WTC11 (cell line): Measurements from ENCODE around the gene SMIM41. TPM values are rescaled to one million over a fixed set of nuclear protein-coding genes. Genes with fewer than 3 reads are reported as not detected.

Source experiments
- ATAC-seq: fragments of 200-7000 bp; cut with Tn5 transposase; 2 replicates; pipeline ENCODE4 v1.10.0; 2021; ENCODE audit warnings: mild to moderate bottlenecking, moderate library complexity
- CTCF ChIA-PET: fragments of 300-600 bp; sonication (Branson Sonifier 250); formaldehyde crosslinking; loops from one replicate; lab custom pipeline; 2021; ENCODE audit warnings: antibody characterized with exemption; lab: Charles Lee
- POLR2A ChIA-PET: fragments of 350-600 bp; sonication (Branson Sonifier 250); formaldehyde crosslinking; loops from one replicate; lab custom pipeline; 2021; ENCODE audit warnings: antibody characterized with exemption; lab: Charles Lee
- DNase-seq: peaks from one replicate; pipeline ENCODE4 v3.0.0; 2021; ENCODE audit warnings: low spot score
- H3K27ac Mint-ChIP-seq: 2 replicates; pipeline ENCODE4 v1.8.0; 2021; ENCODE audit warnings: mixed read lengths
- H3K27me3 Mint-ChIP-seq: 2 replicates; pipeline ENCODE4 v1.8.0; 2021; ENCODE audit warnings: low read depth, mild to moderate bottlenecking, moderate library complexity, mixed read lengths
- H3K36me3 Mint-ChIP-seq: 2 replicates; pipeline ENCODE4 v1.8.0; 2021; ENCODE audit warnings: mixed read lengths
- H3K4me1 Mint-ChIP-seq: 2 replicates; pipeline ENCODE4 v1.8.0; 2022; ENCODE audit warnings: mixed read lengths
- H3K4me3 Mint-ChIP-seq: 2 replicates; pipeline ENCODE4 v1.8.0; 2021; ENCODE audit warnings: mild to moderate bottlenecking, moderate library complexity, mixed read lengths
- H3K9me3 Mint-ChIP-seq: 2 replicates; pipeline ENCODE4 v1.8.0; 2021; ENCODE audit warnings: mixed read lengths
- ARID4B ChIP-seq: sonication (generic); formaldehyde crosslinking; IDR thresholded peaks from 2 replicates; pipeline ENCODE4 v1.8.0; 2023; ENCODE audit warnings: missing genetic modification reagents, mild to moderate bottlenecking, borderline replicate concordance
- ATF3 ChIP-seq: sonication (generic); formaldehyde crosslinking; conservative IDR thresholded peaks from 2 replicates; pipeline ENCODE4 v1.8.1; 2022; ENCODE audit warnings: mild to moderate bottlenecking, missing genetic modification reagents
- ETV6 ChIP-seq: sonication (generic); formaldehyde crosslinking; IDR thresholded peaks from 2 replicates; pipeline ENCODE4 v1.8.1; 2022; ENCODE audit warnings: mild to moderate bottlenecking, missing genetic modification reagents
- FOXJ3 ChIP-seq: sonication (generic); formaldehyde crosslinking; IDR thresholded peaks from 2 replicates; pipeline ENCODE4 v1.9.0; 2021; ENCODE audit warnings: missing genetic modification reagents, mild to moderate bottlenecking, borderline replicate concordance
- FOXK1 ChIP-seq: sonication (generic); formaldehyde crosslinking; IDR thresholded peaks from 2 replicates; pipeline ENCODE4 v1.8.0; 2022; ENCODE audit warnings: mild to moderate bottlenecking, moderate library complexity, missing genetic modification reagents
- FOXP4 ChIP-seq: sonication (generic); formaldehyde crosslinking; IDR thresholded peaks from 2 replicates; pipeline ENCODE4 v1.8.0; 2022; ENCODE audit warnings: mild to moderate bottlenecking, missing genetic modification reagents
- GABPB1 ChIP-seq: sonication (generic); formaldehyde crosslinking; IDR thresholded peaks from 2 replicates; pipeline ENCODE4 v1.8.1; 2023; ENCODE audit warnings: mild to moderate bottlenecking, missing genetic modification reagents
- GTF2I ChIP-seq: fragments of 250-450 bp; sonication (Bioruptor Pico); conservative IDR thresholded peaks from 2 replicates; pipeline ENCODE4 v1.4.0; 2021; ENCODE audit warnings: mild to moderate bottlenecking
- HMGXB4 ChIP-seq: sonication (generic); formaldehyde crosslinking; IDR thresholded peaks from 2 replicates; pipeline ENCODE4 v1.8.1; 2023; ENCODE audit warnings: mild to moderate bottlenecking, moderate library complexity, missing genetic modification reagents
- JAZF1 ChIP-seq: fragments of 250-450 bp; sonication (Bioruptor Pico); IDR thresholded peaks from 2 replicates; pipeline ENCODE4 v1.9.0; 2021; ENCODE audit warnings: moderate library complexity, mild to moderate bottlenecking, inconsistent platforms
- KAT7 ChIP-seq: sonication (generic); formaldehyde crosslinking; IDR thresholded peaks from 2 replicates; pipeline ENCODE4 v1.8.1; 2023; ENCODE audit warnings: missing genetic modification reagents, mild to moderate bottlenecking, borderline replicate concordance
- NFE2L1 ChIP-seq: sonication (generic); formaldehyde crosslinking; IDR thresholded peaks from 2 replicates; pipeline ENCODE4 v1.8.1; 2023; ENCODE audit warnings: missing genetic modification reagents
- PRDM15 ChIP-seq: sonication (generic); formaldehyde crosslinking; IDR thresholded peaks from 2 replicates; pipeline ENCODE4 v1.8.0; 2022; ENCODE audit warnings: missing genetic modification reagents
- PREB ChIP-seq: sonication (generic); formaldehyde crosslinking; IDR thresholded peaks from 2 replicates; pipeline ENCODE4 v1.8.1; 2022; ENCODE audit warnings: mild to moderate bottlenecking, missing genetic modification reagents, moderate library complexity, borderline replicate concordance
- PRRX2 ChIP-seq: fragments of 250-450 bp; sonication (Bioruptor Pico); IDR thresholded peaks from 2 replicates; pipeline ENCODE4 v1.8.0; 2021; ENCODE audit warnings: mild to moderate bottlenecking
- total RNA-seq: library from RNA; stranded (reverse); gene quantifications from 3 replicates; pipeline ENCODE4 v1.2.3, GENCODE V29; 2021

SMIM41 gene
- total RNA-seq, 1 experiment from 2014 or later, result not detected

GRCh38 chr12:52059582-52060497 is 19.7 kb upstream of the SMIM41 start:
- ChIA-PET CTCF (interaction anchor here (0.9 to 7.2 kb wide), 7 partner anchors 9 to 67 kb away, joined by 3 to 78 read pairs (median 7); partner anchors contain the start of gene ATG101), POLR2A (interaction anchor here (0.6 to 2.1 kb wide), 2 partner anchors 27 to 63 kb away, joined by 5 to 6 read pairs; no protein-coding TSS in a partner anchor)
- no peak overlapping the region for H3K4me3 Mint-ChIP-seq
- no peaks in the 10 kb centered on the region for H3K27me3 Mint-ChIP-seq
- H3K4me1 Mint-ChIP-seq, result no peaks in the 10 kb centered on the region
- ATAC-seq (no peak), DNase-seq (no peak)
- no peak for TF ChIP-seq FOXJ3 (CRISPR knock-in tag)
- TF ChIP-seq ETV6 (CRISPR knock-in tag), result no peak
- TF ChIP-seq FOXK1 (CRISPR knock-in tag), result no peak
- TF ChIP-seq FOXP4 (CRISPR knock-in tag), result no peak
- no peak for TF ChIP-seq PRRX2 (CRISPR knock-in tag)
- TF ChIP-seq HMGXB4 (CRISPR knock-in tag), result no peak
- TF ChIP-seq ARID4B (CRISPR knock-in tag), result no peak
- TF ChIP-seq ATF3 (CRISPR knock-in tag), result no peak
- no peak for TF ChIP-seq GTF2I
- 0 out of 2 replicates have a peak, but pooled peaks cover 3% of the 10 kb centered on the region for H3K36me3 Mint-ChIP-seq
- H3K27ac Mint-ChIP-seq, result no peak overlapping the region
- H3K9me3 Mint-ChIP-seq, result no peaks in the 10 kb centered on the region

GRCh38 chr12:52060498-52061177 is 18.9 kb upstream of the SMIM41 start:
- ChIA-PET POLR2A (interaction anchor here (2.1 kb wide), 1 partner anchor 28 kb away, joined by 5 read pairs; no protein-coding TSS in a partner anchor), CTCF (interaction anchor here (1.2 to 7.2 kb wide), 8 partner anchors 8 to 57 kb away, joined by 4 to 78 read pairs (median 8); partner anchors contain the start of genes ATG101 and NR4A1)
- H3K9me3 Mint-ChIP-seq, result no peaks in the 10 kb centered on the region
- no peak overlapping the region for H3K4me3 Mint-ChIP-seq
- H3K36me3 Mint-ChIP-seq, result 0 out of 2 replicates have a peak, but pooled peaks cover 3% of the 10 kb centered on the region
- peaks cover 6% of the 10 kb centered on the region for H3K27me3 Mint-ChIP-seq
- no peak overlapping the region for H3K27ac Mint-ChIP-seq
- DNase-seq, result no peak
- ATAC-seq, result no peak
- no peaks in the 10 kb centered on the region for H3K4me1 Mint-ChIP-seq
- TF ChIP-seq PREB (CRISPR knock-in tag) (no peak), GABPB1 (CRISPR knock-in tag) (no peak), FOXK1 (CRISPR knock-in tag) (no peak), PRDM15 (CRISPR knock-in tag) (no peak), NFE2L1 (CRISPR knock-in tag) (no peak), JAZF1 (CRISPR knock-in tag) (no peak), KAT7 (CRISPR knock-in tag) (no peak)
